DND-41 (cell line): ENCODE measurements around the gene UST.

ENCODE experiments used
- CTCF ChIP-seq: IDR thresholded peaks from 2 replicates; pipeline ENCODE4 v1.5.1; 2012; ENCODE audit warnings: borderline replicate concordance, low read length, moderate library complexity, mild to moderate bottlenecking; ENCODE audit not compliant: poor library complexity, severe bottlenecking; ENCODE audit errors: extremely low read depth
- EZH2 ChIP-seq: IDR thresholded peaks from 3 replicates; pipeline ENCODE4 v1.6.1; 2012; ENCODE audit warnings: borderline replicate concordance, low read depth, mild to moderate bottlenecking, moderate library complexity, low read length, inconsistent platforms; ENCODE audit not compliant: severe bottlenecking

- TF ChIP-seq CTCF, result no peak
- no peak for TF ChIP-seq EZH2
Observed at GRCh38 chr6:148968771-148969602, 222.2 kb downstream of the UST start.
